Gastroesophageal sphincter (tissue), 3 donors: ENCODE data around the gene IL1F10.
"Not testable (repeated sequence)": the region's sequence is repeated elsewhere in the genome, so short reads cannot be mapped to it uniquely, and the experiment has no call there.

Experiments used
- POLR2A ChIP-seq, 2 donors: fragments of 450-650 bp; IDR thresholded peaks; one replicate each; pipeline ENCODE4 v1.6.1; 2017; ENCODE audit warnings: antibody characterized with exemption in 2 of 2, mild to moderate bottlenecking in 2 of 2, moderate library complexity in 1 of 2
- POLR2AphosphoS5 ChIP-seq: sonication (generic); formaldehyde crosslinking; IDR thresholded peaks from one replicate; pipeline ENCODE4 v1.6.1; 2017; ENCODE audit warnings: antibody characterized with exemption
- TF ChIP-seq, protein P1 (sequence below), 4 experiments: fragments of 200-600 bp in 2 of 4; fragments of 450-650 bp in 2 of 4; sonication (generic) in 1 of 4; IDR thresholded peaks; one replicate each; pipeline ENCODE4 v1.5.1; 2017 to 2019; ENCODE audit warnings: antibody characterized with exemption in 4 of 4, mild to moderate bottlenecking in 2 of 4, moderate library complexity in 2 of 4

DNA sequence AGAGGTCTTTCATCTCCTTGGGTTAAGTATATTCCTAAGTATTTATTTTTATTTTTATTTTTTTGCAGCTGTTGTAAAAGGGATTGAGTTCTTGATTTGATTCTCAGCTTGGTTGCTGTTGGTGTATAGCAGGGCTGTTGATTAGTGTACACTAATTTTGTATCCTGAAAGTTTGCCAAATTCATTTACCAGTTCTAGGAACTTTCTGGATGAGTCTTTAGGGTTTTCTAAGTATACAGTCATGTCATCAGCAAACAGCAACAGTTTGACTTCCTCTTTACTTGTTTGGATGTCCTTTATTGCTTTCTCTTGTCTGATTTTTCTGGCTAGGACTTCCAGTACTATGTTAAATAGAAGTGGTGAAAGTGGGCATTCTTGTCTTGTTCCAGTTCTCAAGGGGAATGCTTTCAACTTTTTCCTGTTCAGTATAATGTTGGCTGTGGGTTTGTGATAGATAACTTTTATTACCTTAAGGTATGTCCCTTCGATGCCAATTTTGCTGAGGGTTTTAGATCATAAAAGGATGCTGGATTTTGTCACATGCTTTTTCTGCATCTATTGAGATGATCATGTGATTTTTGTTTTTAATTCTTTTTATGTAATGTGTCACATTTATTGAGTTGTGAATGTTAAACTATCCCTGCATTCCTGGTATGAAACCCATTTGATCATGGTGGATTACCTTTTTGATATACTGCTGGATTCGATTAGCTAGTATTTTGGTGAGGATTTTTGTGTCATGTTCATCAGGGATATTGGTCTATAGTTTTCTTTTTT lies 29.3 kb downstream of the IL1F10 start:
- TF ChIP-seq, protein P1, sequence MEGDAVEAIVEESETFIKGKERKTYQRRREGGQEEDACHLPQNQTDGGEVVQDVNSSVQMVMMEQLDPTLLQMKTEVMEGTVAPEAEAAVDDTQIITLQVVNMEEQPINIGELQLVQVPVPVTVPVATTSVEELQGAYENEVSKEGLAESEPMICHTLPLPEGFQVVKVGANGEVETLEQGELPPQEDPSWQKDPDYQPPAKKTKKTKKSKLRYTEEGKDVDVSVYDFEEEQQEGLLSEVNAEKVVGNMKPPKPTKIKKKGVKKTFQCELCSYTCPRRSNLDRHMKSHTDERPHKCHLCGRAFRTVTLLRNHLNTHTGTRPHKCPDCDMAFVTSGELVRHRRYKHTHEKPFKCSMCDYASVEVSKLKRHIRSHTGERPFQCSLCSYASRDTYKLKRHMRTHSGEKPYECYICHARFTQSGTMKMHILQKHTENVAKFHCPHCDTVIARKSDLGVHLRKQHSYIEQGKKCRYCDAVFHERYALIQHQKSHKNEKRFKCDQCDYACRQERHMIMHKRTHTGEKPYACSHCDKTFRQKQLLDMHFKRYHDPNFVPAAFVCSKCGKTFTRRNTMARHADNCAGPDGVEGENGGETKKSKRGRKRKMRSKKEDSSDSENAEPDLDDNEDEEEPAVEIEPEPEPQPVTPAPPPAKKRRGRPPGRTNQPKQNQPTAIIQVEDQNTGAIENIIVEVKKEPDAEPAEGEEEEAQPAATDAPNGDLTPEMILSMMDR (IDR thresholded peaks at IDR 0.05), result not testable (repeated sequence)
- not testable (repeated sequence) for TF ChIP-seq POLR2AphosphoS5; POLR2A (IDR thresholded peaks at IDR 0.05)
